GM19395 (cell line): Measurements from ENCODE around the gene CRELD2.

ENCODE experiments used
- ATAC-seq: cut with Tn5 transposase; IDR thresholded peaks from one replicate; pipeline ENCODE4 v1.9.1; 2021; ENCODE audit warnings: mild to moderate bottlenecking, moderate library complexity; ENCODE audit not compliant: unreplicated experiment

CRELD2 gene

DNA sequence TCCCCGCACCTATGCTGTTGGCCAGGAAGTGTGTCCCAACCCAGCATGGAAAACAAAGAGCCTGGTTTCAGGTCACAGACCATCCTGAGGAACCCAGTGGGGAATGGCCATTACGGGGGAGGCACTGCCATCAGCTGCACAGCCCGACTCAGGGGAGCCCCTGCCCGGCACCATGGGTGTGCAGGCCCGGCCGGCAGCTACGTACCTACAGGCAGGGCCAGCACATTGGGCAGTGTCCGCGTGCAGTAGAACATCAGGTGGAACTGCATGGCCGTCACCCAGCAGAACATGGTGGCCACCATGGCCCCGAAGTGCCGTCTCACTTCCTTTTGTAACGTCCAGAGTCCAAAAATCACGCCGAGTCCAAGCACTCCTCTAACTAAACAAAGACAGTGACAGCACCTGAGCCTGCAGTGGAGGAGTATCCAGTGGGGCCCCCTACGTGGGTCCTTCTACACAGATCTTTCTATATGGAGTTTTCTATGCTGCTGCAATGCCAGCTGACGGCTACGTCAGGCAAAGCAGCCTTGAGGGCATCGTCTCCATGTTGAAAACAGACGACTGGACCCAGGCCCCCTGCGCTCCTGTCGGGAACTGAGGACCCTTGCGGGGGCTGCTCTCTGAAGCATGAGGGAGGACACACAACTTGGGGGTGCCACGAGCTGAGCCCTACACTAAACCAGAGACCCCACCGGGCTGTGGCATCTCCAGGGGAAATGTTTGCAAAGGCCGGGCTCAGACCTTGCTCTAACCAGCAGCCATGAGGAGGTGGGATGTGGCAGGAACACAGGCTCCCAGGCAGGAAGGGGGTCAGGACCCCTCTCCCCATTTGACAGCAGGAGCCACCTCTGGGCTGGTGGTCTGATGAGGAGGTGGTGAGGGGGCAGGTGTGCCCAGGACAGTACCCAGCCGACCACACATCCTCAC is 7.9 kb upstream of the CRELD2 start:
- ATAC-seq: no peak

DNA sequence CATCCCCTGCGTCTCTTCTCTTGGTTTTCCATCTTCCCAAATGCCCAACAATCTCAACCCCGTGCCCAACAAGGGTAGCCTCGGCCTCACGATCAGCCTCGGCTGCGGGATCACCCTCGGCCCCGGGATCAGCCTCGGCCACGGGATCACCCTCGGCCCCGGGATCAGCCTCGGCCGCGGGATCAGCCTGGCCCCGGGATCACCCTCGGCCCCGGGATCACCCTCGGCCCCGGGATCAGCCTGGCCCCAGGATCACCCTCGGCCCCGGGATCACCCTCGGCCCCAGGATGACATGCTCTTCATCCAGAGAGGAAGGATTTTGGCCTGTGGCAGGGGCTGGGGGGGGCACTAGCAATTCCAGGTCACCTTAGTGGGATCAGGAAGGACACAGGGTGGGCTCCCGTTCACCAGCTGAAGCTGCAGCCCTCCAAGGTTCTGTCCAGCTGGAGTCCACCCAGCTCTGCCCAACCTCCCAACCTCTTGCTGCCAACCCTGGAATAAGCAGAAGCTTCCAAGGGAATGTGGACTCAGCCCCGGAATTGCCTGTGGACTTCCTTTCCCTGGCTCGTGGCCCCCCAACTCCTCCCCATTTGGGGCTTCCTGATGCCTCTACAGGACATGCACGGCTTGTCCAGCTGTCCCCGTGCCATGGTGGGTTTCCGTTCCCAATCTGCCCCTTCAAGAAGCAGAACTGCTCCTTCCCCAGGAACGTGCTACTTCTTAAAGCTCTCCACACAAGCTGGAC is 6.4 kb upstream of the CRELD2 start:
- no peak for ATAC-seq

DNA sequence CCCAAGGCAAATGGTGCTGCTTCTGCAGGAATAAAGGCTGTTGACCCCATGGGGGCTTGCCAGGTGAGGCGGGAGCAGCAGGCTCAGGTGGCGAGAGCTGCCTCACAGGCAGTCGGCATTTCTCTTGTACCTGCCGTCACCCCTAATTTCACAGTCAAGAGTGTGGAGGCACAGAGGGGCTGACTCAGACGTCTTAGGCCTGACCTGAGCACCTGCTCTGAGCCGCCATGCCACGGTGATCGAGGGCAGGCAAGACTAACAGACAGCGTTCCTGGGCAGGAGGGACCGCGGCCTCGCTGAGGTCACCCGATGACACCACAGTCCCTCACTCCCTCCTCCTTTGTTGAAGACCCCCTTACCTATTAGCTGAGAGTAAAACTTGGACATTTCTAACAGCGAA is 5.4 kb upstream of the CRELD2 start:
- ATAC-seq: no peak

DNA sequence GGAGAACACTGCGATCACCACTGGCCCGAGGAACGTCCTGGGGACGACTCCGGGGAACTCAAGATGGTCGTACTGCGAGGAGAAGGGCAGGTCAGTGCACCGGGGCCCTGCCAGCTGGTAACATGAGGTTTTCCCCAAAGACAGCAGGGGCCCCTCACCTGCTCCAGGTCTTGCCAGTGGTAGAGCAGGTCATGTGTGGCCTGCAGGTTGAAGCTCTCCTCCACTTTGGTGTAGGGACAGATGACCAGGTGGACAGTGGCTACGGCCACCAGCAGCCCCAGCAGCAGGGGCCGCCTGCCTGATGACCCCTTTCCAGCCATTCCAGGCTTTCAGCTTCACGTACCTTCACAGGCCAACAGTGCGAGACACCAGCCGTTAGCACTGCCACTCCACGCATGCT is 5.0 kb upstream of the CRELD2 start:
- ATAC-seq: no peak

DNA sequence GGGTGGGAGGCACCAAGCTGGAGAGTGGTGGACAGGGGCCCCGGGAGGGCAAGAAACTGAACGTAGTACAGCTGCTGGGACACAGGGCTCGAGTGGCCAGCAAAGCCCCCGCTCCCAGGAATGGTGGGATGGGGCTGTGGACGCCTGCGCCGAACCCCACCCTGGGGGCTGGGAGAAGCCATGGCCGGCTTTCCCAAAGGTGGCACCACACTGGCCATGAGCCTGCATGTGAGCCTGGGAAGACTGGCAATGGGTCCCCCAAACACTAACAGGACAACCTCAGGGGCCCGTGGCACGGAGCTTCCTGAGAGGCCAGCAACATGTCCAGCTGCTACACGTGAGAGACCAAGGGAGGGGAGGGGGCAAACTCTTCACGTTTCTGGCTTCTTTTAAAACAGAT is 4.2 kb upstream of the CRELD2 start:
- no peak for ATAC-seq

DNA sequence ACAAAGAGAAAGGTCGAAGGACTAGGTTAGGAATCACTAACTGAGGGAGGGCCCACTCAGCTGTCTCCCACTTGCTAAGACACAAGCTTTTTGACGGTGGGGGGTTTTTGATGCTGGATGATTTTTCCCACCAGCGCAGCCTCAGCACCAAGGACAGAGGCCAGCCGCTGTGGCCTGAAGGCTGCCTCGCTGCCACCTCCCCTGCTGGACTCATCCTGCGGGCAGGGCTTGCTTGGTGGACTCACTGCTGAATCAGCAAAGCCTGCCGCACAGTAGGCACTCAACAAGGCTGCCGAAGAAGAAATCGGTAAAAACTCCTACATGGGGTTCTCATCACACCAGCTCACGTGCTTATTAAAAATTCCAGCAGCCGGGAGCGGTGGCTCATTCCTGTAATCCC is 2.8 kb upstream of the CRELD2 start:
- ATAC-seq: no peak

DNA sequence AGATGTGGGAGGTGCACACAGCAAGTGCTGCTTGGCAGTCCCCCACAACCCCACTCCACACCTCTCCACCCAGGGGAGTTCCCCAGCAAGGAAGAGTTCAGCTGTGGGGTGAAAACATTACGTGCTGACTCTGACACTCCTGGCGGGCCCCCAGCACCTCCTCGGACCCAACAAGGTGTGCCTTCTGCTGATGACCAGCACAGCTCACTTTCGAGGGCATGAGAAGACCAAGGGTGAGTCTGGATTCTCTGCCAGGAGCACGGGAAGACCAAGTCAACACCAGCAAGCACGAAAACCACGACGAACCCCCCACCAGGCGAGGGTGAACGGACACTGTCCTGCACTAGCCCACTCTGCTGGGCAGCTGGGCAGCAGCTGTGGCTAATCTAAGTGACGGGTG is 1.6 kb upstream of the CRELD2 start:
- ATAC-seq: no peak

DNA sequence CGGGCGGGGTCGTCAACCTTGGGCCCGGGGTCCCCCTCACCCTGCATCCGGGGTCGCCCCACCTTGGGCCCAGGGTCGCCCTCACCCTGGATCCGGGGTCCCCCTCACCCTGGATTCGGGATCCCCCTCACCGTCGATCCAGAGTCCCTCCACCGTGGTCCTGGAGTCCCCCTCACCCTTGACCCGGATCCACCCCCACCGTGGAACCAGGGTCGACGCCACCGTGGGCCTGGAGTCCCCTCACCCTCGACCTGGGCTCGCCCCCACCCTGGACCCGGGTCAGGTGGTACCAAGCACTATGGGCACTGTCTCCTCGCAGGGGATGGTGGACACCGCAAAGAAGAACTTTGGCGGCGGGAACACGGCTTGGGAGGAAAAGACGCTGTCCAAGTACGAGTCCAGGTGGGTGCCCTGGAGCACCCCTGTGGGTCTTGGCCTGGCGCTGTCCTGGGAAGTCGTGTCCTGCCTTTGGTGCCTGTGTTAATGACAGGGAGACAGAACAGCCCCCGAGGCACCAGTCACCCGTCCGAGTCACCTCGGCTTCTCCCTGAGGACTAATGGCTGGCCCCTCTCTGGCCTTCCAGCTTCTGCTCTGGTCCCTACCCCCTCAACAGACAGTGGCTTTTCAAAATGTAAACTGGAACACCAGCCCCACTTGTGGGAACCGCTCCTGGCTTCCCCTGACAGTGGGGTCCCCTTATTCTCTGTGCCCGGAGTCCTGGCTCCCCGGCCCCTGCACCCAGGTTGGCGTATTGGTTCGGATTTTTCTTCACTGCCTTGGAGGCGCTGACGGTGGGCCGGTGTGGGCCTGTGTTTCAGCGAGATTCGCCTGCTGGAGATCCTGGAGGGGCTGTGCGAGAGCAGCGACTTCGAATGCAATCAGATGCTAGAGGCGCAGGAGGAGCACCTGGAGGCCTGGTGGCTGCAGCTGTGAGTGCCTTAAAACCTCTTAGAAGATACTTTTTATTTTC is 762 bp downstream of the CRELD2 start:
- ATAC-seq: no peak

DNA sequence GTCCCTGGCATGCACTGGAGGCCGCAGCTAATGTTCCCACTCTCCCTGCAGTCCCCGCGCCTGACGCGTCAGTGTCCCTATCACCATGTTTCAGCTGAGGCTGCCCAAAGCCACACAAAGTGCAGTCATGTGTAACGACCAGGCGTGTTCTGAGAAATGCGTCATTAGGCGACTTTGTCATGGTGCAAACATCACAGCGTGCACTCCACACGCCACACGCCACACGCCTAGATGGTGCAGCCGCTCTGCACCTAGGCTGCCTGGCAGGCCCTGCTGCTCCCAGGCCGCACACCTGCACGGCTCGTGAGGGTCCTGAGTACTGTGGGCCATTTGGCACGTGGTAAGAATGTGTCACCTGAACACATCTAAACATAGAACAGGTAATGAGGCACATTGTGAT is 2.4 kb downstream of the CRELD2 start:
- ATAC-seq: no peak

DNA sequence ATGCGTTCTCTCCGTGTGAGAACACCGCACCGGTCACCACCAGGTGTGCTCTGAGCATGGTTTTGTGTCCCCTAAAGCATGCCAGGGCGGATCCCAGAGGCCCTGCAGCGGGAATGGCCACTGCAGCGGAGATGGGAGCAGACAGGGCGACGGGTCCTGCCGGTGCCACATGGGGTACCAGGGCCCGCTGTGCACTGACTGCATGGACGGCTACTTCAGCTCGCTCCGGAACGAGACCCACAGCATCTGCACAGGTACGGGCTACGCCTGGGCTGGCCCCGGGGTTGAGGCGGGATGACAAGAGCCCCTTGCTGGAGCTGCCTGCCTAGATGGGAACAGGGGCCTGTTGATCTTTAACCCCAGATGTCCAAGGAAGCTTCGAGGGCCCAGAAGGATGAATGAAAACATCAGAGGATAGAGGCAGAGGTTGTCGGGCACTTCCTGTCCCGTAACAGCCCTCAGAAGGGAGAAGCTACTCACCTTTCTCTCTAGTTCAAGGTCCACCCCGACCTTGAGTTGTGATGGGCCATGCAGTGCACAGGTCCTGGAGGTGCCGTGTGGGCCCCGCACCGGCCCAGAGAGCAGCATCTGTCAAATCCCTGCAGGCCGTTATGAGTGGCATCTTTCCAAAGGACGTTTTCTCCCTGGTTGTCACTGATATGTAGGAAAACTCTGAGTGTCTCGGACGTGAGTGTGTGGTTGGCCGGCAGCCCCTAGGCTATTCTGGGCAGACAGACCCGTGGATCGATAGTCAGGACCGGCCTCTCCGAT is 3.3 kb downstream of the CRELD2 start:
- ATAC-seq: no peak

DNA sequence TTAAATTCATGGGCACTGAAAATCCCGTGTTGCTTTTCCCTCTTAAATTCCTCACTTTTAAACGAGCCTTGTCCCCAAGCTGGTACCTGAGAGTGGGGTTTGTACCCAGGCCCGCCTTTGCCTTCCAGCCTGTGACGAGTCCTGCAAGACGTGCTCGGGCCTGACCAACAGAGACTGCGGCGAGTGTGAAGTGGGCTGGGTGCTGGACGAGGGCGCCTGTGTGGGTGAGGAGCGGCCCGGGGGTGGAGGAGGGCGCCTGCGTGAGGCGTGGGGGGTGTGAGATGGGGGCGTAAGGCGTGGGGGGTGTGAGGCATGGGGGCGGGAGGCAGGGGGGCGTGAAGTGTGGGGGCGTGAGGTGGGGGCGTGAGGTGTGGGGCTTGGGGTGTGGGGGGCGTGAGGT is 4.0 kb downstream of the CRELD2 start:
- ATAC-seq: no peak

DNA sequence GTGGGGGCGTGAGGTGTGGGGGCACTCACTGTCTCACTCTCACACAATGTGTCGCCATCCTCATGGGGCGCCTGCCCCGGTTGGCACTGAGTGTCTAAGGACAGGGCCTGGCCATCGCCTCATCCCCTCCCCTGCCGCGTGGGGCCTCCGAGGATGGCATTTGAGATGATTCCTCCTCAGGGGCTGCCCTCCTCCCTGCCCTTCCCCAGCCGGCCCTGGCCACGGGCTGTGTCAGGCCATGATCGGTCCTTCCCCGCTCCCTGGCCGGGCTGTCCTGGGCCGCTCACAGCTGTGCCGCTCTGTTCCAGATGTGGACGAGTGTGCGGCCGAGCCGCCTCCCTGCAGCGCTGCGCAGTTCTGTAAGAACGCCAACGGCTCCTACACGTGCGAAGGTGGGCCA is 4.5 kb downstream of the CRELD2 start:
- ATAC-seq: no peak

DNA sequence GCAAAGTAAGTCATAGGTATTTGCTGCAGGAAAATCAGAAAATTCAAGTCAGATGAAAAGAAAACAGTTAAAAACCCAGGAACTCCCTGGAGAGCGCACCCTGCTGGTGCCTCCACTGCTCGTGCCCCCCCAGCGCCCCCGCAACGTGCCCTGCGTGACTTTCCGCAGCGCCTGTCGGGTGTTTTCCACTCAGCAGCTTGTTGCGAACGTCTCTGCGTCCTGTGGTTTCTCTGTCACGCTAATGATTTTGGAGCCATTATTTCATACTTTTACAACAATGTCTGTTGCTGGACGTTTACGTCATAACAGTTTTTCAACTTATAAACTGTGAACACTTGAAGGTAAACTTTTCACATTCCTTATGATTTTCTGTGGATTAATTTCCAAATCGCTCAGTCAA is 5.0 kb downstream of the CRELD2 start:
- no peak for ATAC-seq

DNA sequence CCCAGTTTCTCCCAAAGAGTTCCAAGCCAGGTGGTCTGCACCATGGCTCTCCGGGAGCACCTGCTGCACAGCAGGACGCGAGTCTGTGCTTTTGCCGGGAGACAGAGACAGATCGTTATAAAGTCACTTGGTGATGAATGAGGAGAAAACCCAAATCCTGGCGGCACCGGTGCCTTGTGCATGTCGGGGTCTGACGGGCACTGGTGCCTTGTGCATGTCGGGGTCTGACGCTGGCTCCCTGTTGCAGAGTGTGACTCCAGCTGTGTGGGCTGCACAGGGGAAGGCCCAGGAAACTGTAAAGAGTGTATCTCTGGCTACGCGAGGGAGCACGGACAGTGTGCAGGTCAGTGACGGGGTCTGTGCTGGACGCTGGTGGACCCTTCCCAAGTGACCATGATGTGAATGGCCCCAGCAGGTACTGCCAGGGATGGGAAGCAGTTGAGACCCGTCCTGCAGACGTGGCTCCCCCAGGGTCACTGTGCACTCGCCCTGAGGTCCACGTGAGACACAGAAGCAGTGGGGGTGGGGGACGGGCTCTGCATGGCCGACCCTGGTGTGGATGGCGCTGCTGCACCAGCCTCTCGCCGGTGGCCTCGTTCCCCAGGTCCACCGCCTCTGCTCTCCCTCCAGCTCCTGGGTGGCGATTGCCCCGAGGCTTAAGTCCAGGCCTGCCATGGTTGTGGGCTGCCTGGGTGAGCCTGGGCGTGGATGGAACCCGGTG is 5.8 kb downstream of the CRELD2 start:
- ATAC-seq: no peak

DNA sequence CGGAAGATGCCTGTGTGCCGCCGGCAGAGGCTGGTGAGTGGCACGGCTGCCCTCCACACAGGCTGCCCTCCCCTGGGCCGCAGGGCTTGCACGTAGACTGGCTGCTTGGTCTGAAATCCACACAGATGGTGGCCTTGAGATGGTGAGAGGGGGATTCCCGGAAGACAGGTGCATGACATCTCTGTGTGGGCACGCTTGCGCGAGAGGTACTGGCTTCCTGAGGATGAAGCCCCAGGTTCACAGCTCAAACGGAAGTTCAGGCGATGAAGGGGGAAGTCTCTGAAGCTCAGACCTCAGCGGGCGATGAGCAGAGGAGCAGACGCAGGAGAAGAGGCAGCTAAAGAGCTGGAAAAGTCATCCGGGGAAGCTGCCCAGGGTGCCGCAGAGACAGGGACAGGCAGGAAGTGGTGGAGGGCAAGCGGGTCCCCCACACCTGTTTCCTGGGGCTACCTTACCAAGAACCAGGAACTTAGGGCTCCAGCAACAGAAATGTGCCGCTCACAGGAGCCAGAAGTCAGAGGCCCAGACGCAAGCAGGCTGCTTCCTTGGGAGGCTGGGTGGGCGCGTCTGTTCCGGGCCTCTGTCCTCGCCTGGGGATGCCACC is 7.2 kb downstream of the CRELD2 start:
- ATAC-seq: no peak

DNA sequence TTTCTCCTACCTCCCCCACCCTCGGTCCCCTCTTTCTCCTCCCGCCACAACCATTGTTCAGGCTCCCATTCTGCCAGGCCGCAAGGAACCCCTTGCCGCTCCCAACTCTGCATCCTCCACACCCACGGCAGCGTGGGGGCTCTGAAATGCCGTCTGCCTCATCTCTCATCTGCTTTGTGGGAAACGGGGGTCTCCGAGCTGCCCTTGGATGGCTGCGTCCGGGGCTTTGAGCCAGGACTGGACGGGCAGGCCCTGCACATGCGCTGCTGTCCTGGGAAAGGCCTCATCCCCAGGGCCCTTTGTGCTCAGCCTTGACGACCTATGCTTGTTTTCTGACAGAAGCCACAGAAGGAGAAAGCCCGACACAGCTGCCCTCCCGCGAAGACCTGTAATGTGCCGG is 8.5 kb downstream of the CRELD2 start:
- no peak for ATAC-seq

DNA sequence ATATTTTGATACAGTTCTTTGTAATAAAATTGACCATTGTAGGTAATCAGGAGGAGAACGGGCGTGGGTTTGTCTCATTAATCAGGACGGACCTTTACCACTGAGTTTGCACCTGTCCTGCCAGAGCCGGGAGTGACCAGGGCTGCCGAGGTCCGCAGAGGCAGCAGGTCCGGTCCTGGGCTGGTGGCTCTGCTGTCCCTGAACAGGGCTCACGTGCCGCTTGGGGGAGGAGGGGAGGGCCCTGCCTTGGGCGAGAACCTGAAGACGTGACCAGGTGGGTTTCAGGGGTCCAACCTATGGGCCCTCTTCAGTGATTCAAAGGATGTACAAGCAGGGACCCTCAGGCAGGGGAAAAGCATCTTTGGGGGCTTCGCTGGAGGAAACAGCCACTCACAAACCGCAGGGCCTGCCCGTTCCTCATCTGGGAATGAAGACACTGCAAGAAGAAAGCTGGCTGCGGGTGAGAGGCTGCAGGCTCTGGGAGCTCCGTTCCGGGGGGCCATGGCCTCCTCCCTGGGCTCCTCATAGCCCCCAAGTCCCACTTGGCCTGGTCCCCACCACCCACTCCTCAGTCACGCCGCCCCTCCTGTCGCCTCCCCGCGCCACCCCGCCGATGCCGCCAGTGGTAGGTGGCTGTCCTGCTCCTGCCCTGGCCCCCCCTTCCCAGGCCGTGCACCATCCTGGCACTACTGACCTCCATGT is 9.2 kb downstream of the CRELD2 start:
- ATAC-seq: no peak

DNA sequence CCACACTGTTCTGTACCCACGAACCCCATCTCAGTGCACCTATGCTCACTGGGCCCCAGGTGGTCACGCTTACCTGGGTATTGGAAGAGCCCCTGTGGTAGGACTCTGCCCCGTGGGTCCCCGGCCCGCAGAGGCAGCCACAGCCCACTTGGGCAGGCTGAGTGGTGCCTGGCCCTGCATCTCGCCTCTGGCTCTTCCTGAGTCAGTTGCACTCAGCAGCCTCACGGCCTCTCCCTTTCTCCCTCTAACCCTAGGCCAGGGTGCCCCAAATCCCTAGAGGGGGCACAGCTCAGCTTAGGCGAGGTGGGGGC is 9.7 kb downstream of the CRELD2 start:
- ATAC-seq: no peak
